Measurements from ENCODE around the gene CAB39L.

Gene CAB39L

GRCh38 chr13:49400755-49401659 is 42.9 kb downstream of the CAB39L start:
- no peak for DNase-seq (ENCODE audit: low read depth in 2 of 2)

- DNase-seq (ENCODE audit: low read depth in 2 of 2), result no peak
Measured at GRCh38 chr13:49399801-49400472, 43.9 kb downstream of the CAB39L start.

DNA sequence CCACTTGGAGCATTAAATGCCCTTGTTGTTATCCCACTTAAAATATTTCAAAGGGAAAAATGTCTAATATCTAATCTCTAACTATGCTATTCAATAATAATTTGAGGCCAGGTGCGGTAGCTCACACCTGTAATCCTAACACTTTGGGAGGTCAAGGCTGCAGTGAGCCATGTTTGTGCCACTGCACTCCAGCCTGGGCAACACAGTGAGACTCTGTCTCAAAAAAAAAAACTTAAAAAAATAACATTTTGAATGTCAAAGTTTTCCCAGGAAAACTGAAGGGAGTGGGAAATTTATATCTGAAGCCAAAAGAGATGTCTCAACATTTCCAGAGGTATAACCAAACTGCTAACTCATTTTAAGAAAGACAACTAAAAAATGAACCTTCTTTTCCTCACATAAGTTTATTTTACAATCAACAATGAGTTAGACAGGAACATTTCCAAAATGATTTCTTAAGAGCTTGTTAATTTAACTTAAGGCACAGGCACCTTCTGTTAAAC is 47.9 kb downstream of the CAB39L start:
- no peak for DNase-seq (ENCODE audit: low read depth in 2 of 2)

GRCh38 chr13:49395451-49395865 is 48.4 kb downstream of the CAB39L start:
- DNase-seq (ENCODE audit: low read depth in 2 of 2), result no peak

DNA sequence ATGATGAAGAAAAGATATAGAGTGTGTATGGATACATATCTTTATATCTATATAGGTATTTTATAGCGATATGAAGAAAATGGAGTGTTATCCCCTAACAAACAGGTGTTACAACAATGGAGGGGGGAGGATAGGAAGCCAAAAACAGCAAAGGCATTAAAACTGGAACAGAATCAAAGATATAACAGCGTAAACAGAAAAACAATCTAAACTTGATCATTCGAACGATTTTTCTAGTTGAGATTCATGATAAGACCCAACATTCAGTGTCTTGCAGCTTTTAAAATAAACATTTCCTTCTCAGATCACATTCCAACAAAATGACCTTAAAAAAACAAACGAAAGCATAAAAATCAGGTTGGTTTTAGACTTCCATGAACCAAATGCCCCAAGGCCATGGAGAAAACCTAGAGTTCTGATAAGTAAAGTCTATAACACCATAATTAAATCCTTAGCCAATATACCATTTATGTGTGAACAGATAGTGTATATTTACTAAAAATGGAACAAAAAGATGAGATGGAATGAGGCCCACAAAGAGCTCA is 55.7 kb downstream of the CAB39L start:
- DNase-seq (ENCODE audit: low read depth in 2 of 2), result no peak

DNA sequence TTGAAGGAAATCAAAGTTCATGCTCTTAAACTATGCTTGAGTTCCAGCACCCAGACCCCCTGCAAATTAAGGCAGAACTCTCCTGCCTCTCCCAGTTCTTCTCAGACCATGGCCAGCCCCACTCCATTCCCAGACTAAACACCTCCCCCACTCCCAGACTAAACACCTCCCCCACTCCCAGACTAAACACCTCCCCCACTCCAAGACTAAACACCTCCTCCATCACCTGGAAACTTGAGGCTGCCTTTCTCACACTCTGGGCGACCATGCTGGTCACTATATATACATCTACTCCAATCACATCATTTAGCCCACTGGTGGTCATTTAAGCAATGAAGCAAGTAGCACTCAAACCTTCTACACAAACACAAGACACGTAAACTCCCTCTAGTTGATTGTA is 57.2 kb downstream of the CAB39L start:
- no peak for DNase-seq (ENCODE audit: low read depth in 2 of 2)

DNA sequence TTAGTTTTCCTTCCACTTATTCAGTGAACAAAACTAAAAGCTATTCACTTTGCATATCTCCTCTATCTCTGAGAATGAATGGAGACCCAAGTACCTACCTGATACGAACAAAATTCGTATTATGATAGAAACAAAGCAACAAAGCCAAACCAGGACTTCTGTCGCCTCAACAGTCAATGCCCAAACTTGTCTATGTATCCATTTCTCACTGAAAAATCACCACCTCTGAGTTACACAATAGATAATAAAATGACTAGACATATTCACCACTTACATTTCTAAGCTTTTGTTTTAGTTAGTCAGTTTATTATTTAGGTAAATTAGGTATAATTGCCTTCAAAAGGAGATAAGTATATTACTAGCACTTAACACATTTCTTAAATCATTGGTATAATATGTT is 67.7 kb downstream of the CAB39L start:
- DNase-seq (ENCODE audit: low read depth in 2 of 2), result no peak

- DNase-seq (ENCODE audit: low read depth in 2 of 2), result no peak
Measured at GRCh38 chr13:49374585-49375290, 69.1 kb downstream of the CAB39L start.

- DNase-seq (ENCODE audit: low read depth in 2 of 2), result no peak
Measured at GRCh38 chr13:49373716-49374115, 70.1 kb downstream of the CAB39L start.

- no peak for DNase-seq (ENCODE audit: low read depth in 2 of 2)
Measured at GRCh38 chr13:49371943-49372613, 71.8 kb downstream of the CAB39L start.

- DNase-seq (ENCODE audit: low read depth in 2 of 2), result no peak
Measured at GRCh38 chr13:49370371-49370770, 73.5 kb downstream of the CAB39L start.

DNA sequence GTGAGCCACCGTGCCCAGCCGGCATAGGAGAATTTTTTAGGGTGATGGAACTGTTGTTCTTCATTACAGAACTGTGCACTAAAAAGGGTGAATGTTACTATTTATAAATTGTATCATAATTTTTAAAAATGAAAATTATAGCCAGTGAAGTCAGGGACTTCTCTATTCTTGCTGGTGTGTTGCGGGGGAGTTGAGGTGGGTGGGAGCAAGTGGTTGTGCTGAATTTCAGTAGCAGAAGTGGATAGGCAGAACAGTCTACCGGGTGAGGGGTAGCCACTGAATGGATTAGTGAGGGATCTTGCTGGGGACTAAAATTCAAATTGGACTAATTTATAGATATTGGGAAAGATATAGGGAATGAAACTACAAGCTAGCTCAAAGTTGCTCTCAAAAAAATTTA is 74.0 kb downstream of the CAB39L start:
- DNase-seq (ENCODE audit: low read depth in 2 of 2), result no peak

GRCh38 chr13:49368688-49369087 is 75.2 kb downstream of the CAB39L start:
- DNase-seq (ENCODE audit: low read depth in 2 of 2), result no peak

- no peak for DNase-seq (ENCODE audit: low read depth in 2 of 2)
Measured at GRCh38 chr13:49367640-49368422, 76.0 kb downstream of the CAB39L start.

DNA sequence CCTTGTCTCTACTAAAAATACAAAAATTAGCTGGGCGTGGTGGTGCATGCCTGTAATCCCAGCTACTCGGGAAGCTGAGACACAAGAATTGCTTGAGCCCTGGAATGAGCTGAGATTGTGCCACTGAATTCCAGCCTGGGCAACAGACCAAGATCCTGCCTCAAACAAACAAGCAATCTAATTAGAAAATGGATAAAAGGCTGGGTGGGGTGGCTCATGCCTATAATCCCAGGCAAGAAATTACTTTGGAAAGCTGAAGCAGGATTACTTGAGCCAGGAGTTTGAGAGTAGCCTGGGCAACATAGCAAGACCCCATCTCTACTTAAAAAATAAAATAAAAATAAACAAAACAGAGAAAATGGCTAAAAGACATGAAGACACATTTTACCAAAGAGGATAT is 77.0 kb downstream of the CAB39L start:
- no peak for DNase-seq (ENCODE audit: low read depth in 2 of 2)

GRCh38 chr13:49357694-49358093 is 86.2 kb downstream of the CAB39L start:
- no peak for DNase-seq (ENCODE audit: low read depth in 2 of 2)

GRCh38 chr13:49356223-49356622 is 87.6 kb downstream of the CAB39L start:
- no peak for DNase-seq (ENCODE audit: low read depth in 2 of 2)

- no peak for DNase-seq (ENCODE audit: low read depth in 2 of 2)
Measured at GRCh38 chr13:49354719-49355118, 89.1 kb downstream of the CAB39L start.

GRCh38 chr13:49353908-49354307 is 90.0 kb downstream of the CAB39L start:
- DNase-seq (ENCODE audit: low read depth in 2 of 2), result no peak

DNA sequence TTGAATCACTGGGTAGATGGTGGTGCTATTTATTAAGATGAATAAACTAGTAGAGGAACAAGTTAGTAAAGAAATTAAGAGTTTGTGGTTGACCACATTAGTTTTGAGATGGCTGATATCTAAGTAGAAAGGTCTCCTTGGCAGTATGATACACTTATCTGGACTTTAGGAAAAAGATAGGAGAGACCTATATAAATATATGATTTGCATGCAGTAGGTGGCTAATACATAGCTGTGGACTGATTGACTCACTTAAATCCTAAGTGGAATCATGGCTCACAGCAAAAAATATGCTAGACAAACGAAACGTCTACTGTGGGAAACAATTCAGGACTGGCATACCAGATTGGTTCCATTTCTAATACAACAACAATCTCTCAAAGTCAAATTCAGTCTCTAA is 92.0 kb downstream of the CAB39L start:
- DNase-seq (ENCODE audit: low read depth in 2 of 2), result no peak

DNA sequence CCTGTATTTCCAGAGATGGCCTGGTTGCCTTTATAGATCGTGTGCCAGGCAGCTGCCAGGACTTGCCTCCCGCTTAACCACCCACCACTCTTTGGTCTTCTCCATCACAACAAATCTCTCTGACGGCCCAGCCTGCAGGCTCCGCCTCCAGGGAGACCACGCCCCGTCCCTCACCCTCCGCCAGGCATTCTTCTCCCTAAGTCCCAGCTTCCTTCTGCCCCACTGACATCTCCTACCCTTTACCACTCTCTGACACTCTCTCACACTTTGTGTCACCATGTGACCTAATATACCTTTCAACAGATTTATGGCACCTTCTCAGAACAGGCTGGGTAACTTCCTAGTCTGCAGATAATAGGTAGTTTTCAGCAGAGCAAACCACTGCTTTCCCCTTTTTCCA is 95.1 kb downstream of the CAB39L start:
- DNase-seq (ENCODE audit: low read depth in 2 of 2), result no peak
